Measurements from ENCODE around the gene AGBL5.
"Not testable (repeated sequence)": the region's sequence is repeated elsewhere in the genome, so short reads cannot be mapped to it uniquely, and the experiment has no call there.

Gene AGBL5

GRCh38 chr2:27053321-27053720 is 1.9 kb downstream of the AGBL5 start:
- no peak for DNase-seq (ENCODE audit: low read depth in 2 of 2)

GRCh38 chr2:27053776-27054175 is 2.3 kb downstream of the AGBL5 start:
- DNase-seq (ENCODE audit: low read depth in 2 of 2), result no peak

GRCh38 chr2:27054721-27055120 is 3.3 kb downstream of the AGBL5 start:
- DNase-seq (ENCODE audit: low read depth in 2 of 2), result no peak

- no peak for DNase-seq (ENCODE audit: low read depth in 2 of 2)
These were observed 5.7 kb downstream of the AGBL5 start for GRCh38 chr2:27057184-27057583.

GRCh38 chr2:27058210-27058609 is 6.7 kb downstream of the AGBL5 start:
- no peak for DNase-seq (ENCODE audit: low read depth in 2 of 2)

GRCh38 chr2:27059141-27059820 is 7.8 kb downstream of the AGBL5 start:
- no peak for DNase-seq (ENCODE audit: low read depth in 2 of 2)

GRCh38 chr2:27060323-27060722 is 8.9 kb downstream of the AGBL5 start:
- no peak for DNase-seq (ENCODE audit: low read depth in 2 of 2)

GRCh38 chr2:27065128-27065527 is 13.7 kb downstream of the AGBL5 start:
- no peak for DNase-seq (ENCODE audit: low read depth in 2 of 2)

- DNase-seq (ENCODE audit: low read depth in 2 of 2), result no peak
These were observed 15.9 kb downstream of the AGBL5 start for GRCh38 chr2:27067385-27067784.

- DNase-seq (ENCODE audit: low read depth in 2 of 2), result no peak
These were observed 18.0 kb downstream of the AGBL5 start for GRCh38 chr2:27069436-27069835.

- DNase-seq (ENCODE audit: low read depth in 2 of 2), result no peak
These were observed 18.6 kb downstream of the AGBL5 start for GRCh38 chr2:27069961-27070618.

GRCh38 chr2:27070653-27071276 is 19.3 kb downstream of the AGBL5 start:
- no peak for DNase-seq (ENCODE audit: low read depth in 2 of 2)

GRCh38 chr2:27071277-27071989 is 20.0 kb downstream of the AGBL5 start, which contains the start of gene OST4:
TSS of gene OST4 (minus strand) at chr2:27071654.
- peak; percentile 90 to 91 for DNase-seq (ENCODE audit: low read depth in 2 of 2)

- no peak for DNase-seq (ENCODE audit: low read depth in 2 of 2)
These were observed 20.7 kb downstream of the AGBL5 start for GRCh38 chr2:27071990-27072830.

- DNase-seq (ENCODE audit: low read depth in 2 of 2), result no peak
These were observed 21.5 kb downstream of the AGBL5 start for GRCh38 chr2:27072920-27073319.

- DNase-seq (ENCODE audit: low read depth in 2 of 2), result no peak
These were observed 22.3 kb downstream of the AGBL5 start for GRCh38 chr2:27073782-27074181.

GRCh38 chr2:27074738-27075565 is 23.5 kb downstream of the AGBL5 start:
- no peak for DNase-seq (ENCODE audit: low read depth in 2 of 2)

- not testable (repeated sequence) for DNase-seq (ENCODE audit: low read depth in 2 of 2)
These were observed 24.1 kb downstream of the AGBL5 start for GRCh38 chr2:27075566-27075871.

GRCh38 chr2:27076323-27076722 is 24.9 kb downstream of the AGBL5 start:
- DNase-seq (ENCODE audit: low read depth in 2 of 2), result no peak

GRCh38 chr2:27077231-27077630 is 25.8 kb downstream of the AGBL5 start:
- no peak for DNase-seq (ENCODE audit: low read depth in 2 of 2)

All from stimulated activated CD8-positive, alpha-beta memory T cell treated with anti-CD3 and anti-CD28 coated beads, Interleukin-15, amount 100 ng/mL, for 48 hours (primary cell).